ENCODE measurements around the gene OR6X1.

GRCh38 chr11:123770712-123771111 lies 16.4 kb upstream of the OR6X1 start:
- TF ChIP-seq ZNF384 (IDR thresholded peaks at IDR 0.05), result no peak
- no peak for TF ChIP-seq SP1 (IDR thresholded peaks at IDR 0.05)
- no peak for TF ChIP-seq ELF4 (IDR thresholded peaks at IDR 0.05)
- TF ChIP-seq FOXM1 (IDR thresholded peaks at IDR 0.05; ENCODE audit: borderline replicate concordance), result no peak
- no peak for TF ChIP-seq BHLHE40 (IDR thresholded peaks at IDR 0.05; ENCODE audit: borderline replicate concordance)
- no peak for TF ChIP-seq FOXK2 (IDR thresholded peaks at IDR 0.05)
- no peak for TF ChIP-seq PKNOX1 (IDR thresholded peaks at IDR 0.05)
- no peak for TF ChIP-seq LEF1 (IDR thresholded peaks at IDR 0.05; ENCODE audit: borderline replicate concordance)
- TF ChIP-seq NFRKB (IDR thresholded peaks at IDR 0.05), result no peak
- no peak for TF ChIP-seq TARDBP (IDR thresholded peaks at IDR 0.05)
- TF ChIP-seq FOXA1 (IDR thresholded peaks at IDR 0.05), result no peak
- TF ChIP-seq CTBP1 (IDR thresholded peaks at IDR 0.05; ENCODE audit: borderline replicate concordance), result no peak
- no peak for TF ChIP-seq SUZ12 (IDR thresholded peaks at IDR 0.05)
- TF ChIP-seq L3MBTL2 (conservative IDR thresholded peaks at IDR 0.05), result no peak
